Right lobe of liver (tissue), 4 donors: ENCODE data around the gene CCDC122.

Source experiments
- CTCF ChIP-seq, 4 donors: fragments of 200-600 bp in 3 of 4; fragments of 450-650 bp in 1 of 4; IDR thresholded peaks; one replicate each; pipeline versions ENCODE4 v1.5.1 to v1.8.0; 2016 to 2022; ENCODE audit warnings: antibody characterized with exemption in 4 of 4, mild to moderate bottlenecking in 2 of 4
- POLR2A ChIP-seq: fragments of 450-650 bp; IDR thresholded peaks from one replicate; pipeline ENCODE4 v1.6.1; 2017; ENCODE audit warnings: antibody characterized with exemption, mild to moderate bottlenecking
- donor health status: DM: no; HTN: no; CAD: no.
- donor health status: DM: no; HTN: no; CAD: no.
- donor health status: DM: no; HTN: yes; CAD: no.

- peak; percentile 75 to 90 (median 84) for TF ChIP-seq CTCF (IDR thresholded peaks at IDR 0.05)
- TF ChIP-seq POLR2A: no peak
Measured at GRCh38 chr13:43905435-43906031, 26.0 kb upstream of the CCDC122 start.
